Hepatocyte (in vitro differentiated cells): Measurements from ENCODE around the gene FBXO27. TPM values are rescaled to one million over a fixed set of nuclear protein-coding genes. Genes with fewer than 3 reads are reported as not detected.
"Not testable (repeated sequence)": the region's sequence is repeated elsewhere in the genome, so short reads cannot be mapped to it uniquely, and the experiment has no call there.

Experiments
- DNase-seq: peaks from one replicate; pipeline ENCODE4 v3.0.0-alpha.2; 2016; ENCODE audit warnings: low spot score
- H2AFZ ChIP-seq: fragments of 200-600 bp; sonication (generic); 2 replicates; pipeline ENCODE4 v1.6.0; 2016; ENCODE audit warnings: antibody characterized with exemption, mild to moderate bottlenecking
- H3K27ac ChIP-seq: fragments of 200-600 bp; sonication (generic); 2 replicates; pipeline ENCODE4 v1.5.1; 2016; ENCODE audit warnings: mild to moderate bottlenecking
- H3K27me3 ChIP-seq: fragments of 200-600 bp; sonication (generic); 2 replicates; pipeline ENCODE4 v1.6.1; 2016
- H3K36me3 ChIP-seq: fragments of 200-600 bp; sonication (generic); replicated peaks from 2 replicates; pipeline ENCODE4 v1.5.1; 2016; ENCODE audit warnings: low read depth; ENCODE audit not compliant: insufficient read depth
- H3K4me1 ChIP-seq: fragments of 200-600 bp; sonication (generic); 2 replicates; pipeline ENCODE4 v1.5.1; 2016; ENCODE audit warnings: mild to moderate bottlenecking, moderate library complexity; ENCODE audit not compliant: insufficient read depth
- H3K4me2 ChIP-seq: fragments of 200-600 bp; sonication (generic); 2 replicates; pipeline ENCODE4 v1.6.0; 2016
- H3K4me3 ChIP-seq: fragments of 200-600 bp; sonication (generic); 2 replicates; pipeline ENCODE4 v1.5.1; 2016; ENCODE audit warnings: mild to moderate bottlenecking
- H3K79me2 ChIP-seq: fragments of 200-600 bp; sonication (generic); 2 replicates; pipeline ENCODE4 v1.6.0; 2017; ENCODE audit warnings: mild to moderate bottlenecking
- H3K9me2 ChIP-seq: fragments of 200-600 bp; sonication (generic); replicated peaks from 2 replicates; pipeline ENCODE4 v1.6.0; 2017; ENCODE audit warnings: mild to moderate bottlenecking; ENCODE audit not compliant: insufficient read depth
- H3K9me3 ChIP-seq: fragments of 200-600 bp; sonication (generic); 2 replicates; pipeline ENCODE4 v1.5.1; 2016; ENCODE audit warnings: low read depth, mild to moderate bottlenecking
- H4K20me1 ChIP-seq: fragments of 200-600 bp; sonication (generic); 2 replicates; pipeline ENCODE4 v1.6.0; 2016; ENCODE audit warnings: mild to moderate bottlenecking; ENCODE audit not compliant: insufficient read depth, poor library complexity, severe bottlenecking
- CTCF ChIP-seq: fragments of 200-600 bp; sonication (generic); IDR thresholded peaks from 2 replicates; pipeline ENCODE4 v1.5.1; 2016; ENCODE audit warnings: antibody characterized with exemption, mild to moderate bottlenecking; ENCODE audit not compliant: poor library complexity
- EZH2 ChIP-seq: fragments of 200-600 bp; sonication (generic); IDR thresholded peaks from 2 replicates; pipeline ENCODE4 v1.6.1; 2016; ENCODE audit warnings: antibody characterized with exemption, mild to moderate bottlenecking, borderline replicate concordance
- EZH2phosphoT487 ChIP-seq: fragments of 200-600 bp; sonication (generic); IDR thresholded peaks from one replicate; pipeline ENCODE4 v1.6.1; 2018; ENCODE audit warnings: antibody characterized with exemption, mild to moderate bottlenecking, low read depth, moderate library complexity; ENCODE audit not compliant: unreplicated experiment, severe bottlenecking
- WGBS: methylation state at CpG from one replicate; pipeline ENCODE4 v1.1.6; 2016; ENCODE audit warnings: low lambda C conversion rate; ENCODE audit errors: missing lambda C conversion rate; 5-methylcytosine and 5-hydroxymethylcytosine counted together
- polyA plus RNA-seq: library from polyadenylated mRNA; unstranded; fragments of >200 nt; fragmentation: Nextera tagmentation; extraction: Ambion mirVana; gene quantifications from 2 replicates; pipeline ENCODE4 v1.2.1, GENCODE V29; 2016
- total RNA-seq: library from RNA; depleted of rRNA; stranded (reverse); fragments of >200 nt; gene quantifications from 2 replicates; pipeline ENCODE4 v1.2.3, GENCODE V29; 2014

FBXO27 gene
- total and polyA plus RNA-seq, 2 experiments from 2014 or later, result 6.7 to 11.0 TPM

- H3K9me3 ChIP-seq, result no peaks in the 10 kb centered on the region
- no peaks in the 10 kb centered on the region for H3K4me1 ChIP-seq
- H3K4me3 ChIP-seq, result no peak overlapping the region
- peaks cover 2% of the 10 kb centered on the region for H3K27me3 ChIP-seq
- no peak overlapping the region for H3K4me2 ChIP-seq
- WGBS, result 93% methylated on average over 11 of the region's 11 CpGs
- H4K20me1 ChIP-seq, result no peaks in the 10 kb centered on the region
- H3K27ac ChIP-seq, result no peak overlapping the region
- H2AFZ ChIP-seq, result no peak overlapping the region
- TF ChIP-seq EZH2, result no peak
- no peak for TF ChIP-seq EZH2phosphoT487
- no peak for TF ChIP-seq CTCF
- no peak for DNase-seq
- no peaks in the 10 kb centered on the region for H3K9me2 ChIP-seq
- no peaks in the 10 kb centered on the region for H3K36me3 ChIP-seq
- no peaks in the 10 kb centered on the region for H3K79me2 ChIP-seq
Measured at GRCh38 chr19:39077323-39077722, 45.0 kb upstream of the FBXO27 start.

- no peak for DNase-seq
- WGBS, result 93% methylated on average over 6 of the region's 6 CpGs
- Histone ChIP-seq H4K20me1 (no peaks in the 10 kb centered on the region), H3K4me2 (no peak overlapping the region), H3K36me3 (no peaks in the 10 kb centered on the region), H3K4me3 (no peak overlapping the region), H3K27me3 (no peaks in the 10 kb centered on the region), H3K79me2 (no peaks in the 10 kb centered on the region), H2AFZ (no peak overlapping the region), H3K27ac (no peak overlapping the region), H3K4me1 (no peaks in the 10 kb centered on the region), H3K9me3 (no peaks in the 10 kb centered on the region), H3K9me2 (no peaks in the 10 kb centered on the region)
- no peak for TF ChIP-seq CTCF
- no peak for TF ChIP-seq EZH2phosphoT487
- no peak for TF ChIP-seq EZH2
Measured at GRCh38 chr19:39074942-39075341, 42.6 kb upstream of the FBXO27 start.

- DNase-seq, result no peak
- Histone ChIP-seq H4K20me1 (no peaks in the 10 kb centered on the region), H3K4me2 (no peak overlapping the region), H3K9me2 (no peaks in the 10 kb centered on the region), H3K4me1 (no peaks in the 10 kb centered on the region), H3K36me3 (no peaks in the 10 kb centered on the region), H3K27ac (no peak overlapping the region), H2AFZ (no peak overlapping the region), H3K79me2 (no peaks in the 10 kb centered on the region), H3K4me3 (no peak overlapping the region), H3K27me3 (no peaks in the 10 kb centered on the region), H3K9me3 (no peaks in the 10 kb centered on the region)
- TF ChIP-seq CTCF (no peak), EZH2phosphoT487 (no peak), EZH2 (no peak)
- 75% methylated on average over 3 of the region's 3 CpGs for WGBS
Measured at GRCh38 chr19:39074205-39074692, 41.9 kb upstream of the FBXO27 start.

GRCh38 chr19:39070888-39071287, 38.5 kb upstream of the FBXO27 start:
- Histone ChIP-seq H3K4me1 (no peaks in the 10 kb centered on the region), H4K20me1 (no peaks in the 10 kb centered on the region), H3K27me3 (no peaks in the 10 kb centered on the region), H3K9me2 (no peaks in the 10 kb centered on the region), H3K36me3 (no peaks in the 10 kb centered on the region), H3K9me3 (no peaks in the 10 kb centered on the region), H3K27ac (no peak overlapping the region), H2AFZ (no peak overlapping the region), H3K79me2 (no peaks in the 10 kb centered on the region), H3K4me2 (no peak overlapping the region), H3K4me3 (no peak overlapping the region)
- no peak for DNase-seq
- TF ChIP-seq CTCF (no peak), EZH2phosphoT487 (no peak), EZH2 (no peak)
- WGBS, result 67% methylated on average over 5 of the region's 5 CpGs

GRCh38 chr19:39068259-39068658, 35.9 kb upstream of the FBXO27 start:
- not testable (repeated sequence) for H3K4me2 ChIP-seq, H2AFZ ChIP-seq, H4K20me1 ChIP-seq, DNase-seq, H3K79me2 ChIP-seq, H3K27ac ChIP-seq, H3K36me3 ChIP-seq, H3K27me3 ChIP-seq, H3K4me1 ChIP-seq, H3K4me3 ChIP-seq, H3K9me3 ChIP-seq, H3K9me2 ChIP-seq
- 83% methylated on average over 6 of the region's 6 CpGs for WGBS
